Esophagus squamous epithelium (tissue), 4 donors: Measurements from ENCODE around the gene ASAP2.

ENCODE experiments used
- CTCF ChIP-seq, 6 experiments: fragments of 450-650 bp in 4 of 6; fragments of 200-600 bp in 2 of 6; sonication (generic) in 2 of 6; IDR thresholded peaks; one replicate each; pipeline ENCODE4 v1.5.1; 2016 to 2019; ENCODE audit warnings: antibody characterized with exemption in 6 of 6, mild to moderate bottlenecking in 4 of 6, moderate library complexity in 4 of 6
- POLR2A ChIP-seq, 4 donors: fragments of 450-650 bp; IDR thresholded peaks; one replicate each; pipeline ENCODE4 v1.6.1; 2017; ENCODE audit warnings: antibody characterized with exemption in 4 of 4, mild to moderate bottlenecking in 4 of 4, moderate library complexity in 3 of 4

- TF ChIP-seq CTCF (IDR thresholded peaks at IDR 0.05) (no peak), POLR2A (IDR thresholded peaks at IDR 0.05) (no peak)
Observed at GRCh38 chr2:9220201-9220600, 13.6 kb downstream of the ASAP2 start.
